Esophagus squamous epithelium (tissue), 5 donors: Measurements from ENCODE around the gene QRICH2. TPM values are rescaled to one million over a fixed set of nuclear protein-coding genes. Genes with fewer than 3 reads are reported as not detected.
"Not testable (repeated sequence)": the region's sequence is repeated elsewhere in the genome, so short reads cannot be mapped to it uniquely, and the experiment has no call there.

Experiments used
- DNase-seq: peaks from one replicate; lab custom pipeline; 2025; lab: John Stamatoyannopoulos, UW
- H3K27ac ChIP-seq, 4 donors: fragments of 200-600 bp; sonication (generic); one replicate each; pipeline ENCODE4 v1.5.1; 2016 to 2019; ENCODE audit warnings: mild to moderate bottlenecking in 1 of 4
- H3K27me3 ChIP-seq, 4 donors: fragments of 200-600 bp; sonication (generic); 1 replicate in 3 of 4; 2 replicates in 1 of 4; pipeline versions ENCODE4 v1.5.1 to v1.6.0; 2017 to 2021; ENCODE audit warnings: antibody characterized with exemption in 1 of 4
- H3K36me3 ChIP-seq, 3 donors: fragments of 200-600 bp; sonication (generic); one replicate each; pipeline ENCODE4 v1.5.1; 2016 to 2019
- H3K4me1 ChIP-seq, 3 donors: fragments of 200-600 bp; sonication (generic); one replicate each; pipeline ENCODE4 v1.5.1; 2017 to 2019
- H3K4me3 ChIP-seq, 4 donors: fragments of 200-600 bp; sonication (generic); 1 replicate in 3 of 4; 2 replicates in 1 of 4; pipeline ENCODE4 v1.5.1; 2016 to 2019; ENCODE audit warnings: mild to moderate bottlenecking in 2 of 4, moderate library complexity in 1 of 4
- H3K9me3 ChIP-seq, 3 donors: fragments of 200-600 bp; sonication (generic); one replicate each; pipeline ENCODE4 v1.5.1; 2016 to 2019
- POLR2A ChIP-seq, 4 donors: fragments of 450-650 bp; IDR thresholded peaks; one replicate each; pipeline ENCODE4 v1.6.1; 2017; ENCODE audit warnings: antibody characterized with exemption in 4 of 4, mild to moderate bottlenecking in 4 of 4, moderate library complexity in 3 of 4
- WGBS, 2 donors: methylation state at CpG; one replicate each; pipeline ENCODE4 v1.1.5; 2018; 5-methylcytosine and 5-hydroxymethylcytosine counted together
- intact Hi-C: fragments of 100-400 bp; cut with DNase I; formaldehyde crosslinking; loops from one replicate; pipeline ENCODE4 v1.15.0; 2022
- total RNA-seq, 4 donors: library from RNA; depleted of rRNA; stranded (reverse); fragments of >200 nt; gene quantifications; one replicate each; pipeline ENCODE4 v1.1.0, GENCODE V29; 2016
- TF ChIP-seq, protein P1 (sequence below), 6 experiments: fragments of 450-650 bp in 4 of 6; fragments of 200-600 bp in 2 of 6; sonication (generic) in 2 of 6; IDR thresholded peaks; one replicate each; pipeline ENCODE4 v1.5.1; 2016 to 2019; ENCODE audit warnings: antibody characterized with exemption in 6 of 6, mild to moderate bottlenecking in 4 of 6, moderate library complexity in 4 of 6
- donor health status: DM: yes; HTN: yes; CAD: no.

Gene QRICH2
- total RNA-seq, 4 donors from 2014 or later: 1.1 to 2.8 (median 1.8) TPM

DNA sequence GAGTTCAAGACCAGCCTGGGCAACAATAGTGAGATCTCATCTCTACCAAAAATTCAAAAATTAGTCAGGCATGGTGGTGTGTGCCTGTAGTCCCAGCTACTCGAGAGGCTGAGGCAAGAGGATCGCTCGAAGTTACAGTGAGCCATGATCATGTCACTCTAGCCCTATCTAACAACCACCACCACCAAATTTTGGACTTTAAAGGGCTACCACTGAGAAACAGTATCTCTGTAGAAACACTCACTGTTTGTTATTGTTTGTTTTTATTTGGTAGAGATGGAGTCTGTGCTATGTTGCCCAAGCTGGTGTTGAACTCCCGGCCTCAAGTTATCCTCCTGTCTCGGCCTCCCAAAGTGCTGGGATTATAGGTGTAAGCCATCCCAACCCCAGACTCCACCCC, 44.2 kb downstream of the QRICH2 start:
- Histone ChIP-seq H3K27me3 (no peaks in the 10 kb centered on the region), H3K27ac (peak overlapping the region; percentile 79 to 86 (median 82)), H3K9me3 (no peaks in the 10 kb centered on the region), H3K4me3 (no peak overlapping the region), H3K36me3 (peaks cover 0 to 3% (median 0%) of the 10 kb centered on the region in 3 donors), H3K4me1 (peaks cover 45 to 83% (median 52%) of the 10 kb centered on the region in 3 donors)
- DNase-seq: no peak
- TF ChIP-seq POLR2A (IDR thresholded peaks at IDR 0.05): no peak
- TF ChIP-seq, protein P1, sequence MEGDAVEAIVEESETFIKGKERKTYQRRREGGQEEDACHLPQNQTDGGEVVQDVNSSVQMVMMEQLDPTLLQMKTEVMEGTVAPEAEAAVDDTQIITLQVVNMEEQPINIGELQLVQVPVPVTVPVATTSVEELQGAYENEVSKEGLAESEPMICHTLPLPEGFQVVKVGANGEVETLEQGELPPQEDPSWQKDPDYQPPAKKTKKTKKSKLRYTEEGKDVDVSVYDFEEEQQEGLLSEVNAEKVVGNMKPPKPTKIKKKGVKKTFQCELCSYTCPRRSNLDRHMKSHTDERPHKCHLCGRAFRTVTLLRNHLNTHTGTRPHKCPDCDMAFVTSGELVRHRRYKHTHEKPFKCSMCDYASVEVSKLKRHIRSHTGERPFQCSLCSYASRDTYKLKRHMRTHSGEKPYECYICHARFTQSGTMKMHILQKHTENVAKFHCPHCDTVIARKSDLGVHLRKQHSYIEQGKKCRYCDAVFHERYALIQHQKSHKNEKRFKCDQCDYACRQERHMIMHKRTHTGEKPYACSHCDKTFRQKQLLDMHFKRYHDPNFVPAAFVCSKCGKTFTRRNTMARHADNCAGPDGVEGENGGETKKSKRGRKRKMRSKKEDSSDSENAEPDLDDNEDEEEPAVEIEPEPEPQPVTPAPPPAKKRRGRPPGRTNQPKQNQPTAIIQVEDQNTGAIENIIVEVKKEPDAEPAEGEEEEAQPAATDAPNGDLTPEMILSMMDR (IDR thresholded peaks at IDR 0.05): no peak
- intact Hi-C loops: no loop called here
- whole genome bisulfite sequencing, 2 donors: 74 to 80% methylated on average over 5 of the region's 5 CpGs

DNA sequence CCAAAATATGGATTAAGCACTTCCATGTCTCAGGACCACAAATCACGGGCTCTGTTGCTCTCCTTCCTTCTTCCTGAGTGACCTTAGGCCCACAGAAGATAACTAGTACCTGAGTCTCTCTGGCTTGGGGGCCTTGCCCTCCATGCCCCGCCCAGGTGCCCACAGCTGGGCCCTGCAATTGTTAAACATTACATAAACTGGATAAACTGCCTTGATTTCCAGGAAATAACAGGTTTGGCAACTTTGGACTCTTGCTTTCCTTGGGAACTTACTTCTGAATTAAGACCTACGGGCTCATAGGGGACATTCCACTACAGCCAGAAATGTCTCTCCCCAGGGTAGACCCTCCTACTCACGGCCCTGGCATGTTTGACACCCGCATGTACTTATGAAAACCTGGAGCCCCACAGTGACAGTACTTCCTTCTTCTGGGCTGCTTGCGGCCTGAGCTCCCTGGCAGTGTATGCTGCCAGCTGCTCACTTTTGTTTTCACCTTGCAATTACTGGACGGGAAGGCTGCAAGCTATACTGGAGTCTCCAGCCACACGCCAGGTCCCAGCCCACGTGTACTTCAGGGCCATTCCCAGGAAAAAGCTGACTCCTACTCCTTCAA, 45.2 kb downstream of the QRICH2 start:
- WGBS, 2 donors: 27 to 33% methylated on average over 8 to 9 of the region's 9 CpGs
- TF ChIP-seq, protein P1 (IDR thresholded peaks at IDR 0.05): no peak
- TF ChIP-seq POLR2A (IDR thresholded peaks at IDR 0.05): peak in 1 of 4 donors; percentile 44
- DNase-seq: no peak
- Histone ChIP-seq H3K36me3 (no peaks in the 10 kb centered on the region), H3K4me1 (peaks cover 34 to 79% (median 44%) of the 10 kb centered on the region in 3 donors), H3K4me3 (peak overlapping the region in 1 of 4 donors; percentile 4), H3K27ac (peak overlapping the region; percentile 79 to 86 (median 82)), H3K9me3 (no peaks in the 10 kb centered on the region), H3K27me3 (no peaks in the 10 kb centered on the region)
- intact Hi-C loops: no loop called here

DNA sequence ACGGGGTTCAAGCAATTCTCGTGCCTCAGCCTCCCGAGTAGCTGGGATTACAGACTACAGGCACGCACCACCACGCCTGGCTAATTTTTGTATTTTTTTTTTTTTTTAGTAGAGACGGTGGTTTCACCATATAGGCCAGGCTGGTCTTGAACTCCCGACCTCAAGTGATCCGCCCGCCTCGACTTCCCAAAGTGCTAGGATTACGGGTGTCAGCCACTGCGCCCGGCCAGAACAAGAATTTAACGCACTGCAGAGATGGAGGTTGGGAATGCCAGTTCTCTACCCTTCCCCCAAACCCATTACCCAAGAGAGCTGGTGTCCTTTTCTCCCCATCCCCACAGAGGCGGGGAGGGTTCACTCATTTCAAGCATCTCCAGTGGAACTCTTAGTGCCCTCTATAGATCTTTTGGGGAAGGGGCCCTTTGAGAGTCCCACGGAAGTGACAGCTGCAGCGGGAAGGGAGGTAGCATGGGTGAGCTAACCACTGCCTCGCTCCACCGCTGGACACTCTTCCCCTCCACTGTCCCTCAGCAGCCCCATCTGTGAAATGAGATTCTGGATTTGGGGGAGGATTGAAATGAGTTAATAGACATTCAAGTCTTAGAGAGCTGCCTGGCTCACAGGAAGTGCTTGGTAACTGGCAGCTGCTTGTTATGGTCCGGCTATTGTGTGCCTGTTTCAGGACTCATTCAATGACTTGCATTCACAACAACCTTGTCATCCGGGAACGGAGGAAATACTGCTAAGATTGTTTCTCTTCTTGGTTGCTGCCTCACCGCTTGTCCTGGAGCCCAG, 46.5 kb downstream of the QRICH2 start:
- Histone ChIP-seq H3K4me1 (peaks cover 22 to 67% (median 33%) of the 10 kb centered on the region in 3 donors), H3K9me3 (no peaks in the 10 kb centered on the region), H3K4me3 (no peak overlapping the region), H3K27me3 (no peaks in the 10 kb centered on the region), H3K36me3 (no peaks in the 10 kb centered on the region), H3K27ac (peak overlapping the region; percentile 67 to 86 (median 82))
- WGBS, 2 donors: 66 to 78% methylated on average over 11 to 15 of the region's 23 CpGs
- TF ChIP-seq, protein P1 (IDR thresholded peaks at IDR 0.05): no peak
- no peak for TF ChIP-seq POLR2A (IDR thresholded peaks at IDR 0.05)
- intact Hi-C loops: no loop called here
- DNase-seq: no peak

DNA sequence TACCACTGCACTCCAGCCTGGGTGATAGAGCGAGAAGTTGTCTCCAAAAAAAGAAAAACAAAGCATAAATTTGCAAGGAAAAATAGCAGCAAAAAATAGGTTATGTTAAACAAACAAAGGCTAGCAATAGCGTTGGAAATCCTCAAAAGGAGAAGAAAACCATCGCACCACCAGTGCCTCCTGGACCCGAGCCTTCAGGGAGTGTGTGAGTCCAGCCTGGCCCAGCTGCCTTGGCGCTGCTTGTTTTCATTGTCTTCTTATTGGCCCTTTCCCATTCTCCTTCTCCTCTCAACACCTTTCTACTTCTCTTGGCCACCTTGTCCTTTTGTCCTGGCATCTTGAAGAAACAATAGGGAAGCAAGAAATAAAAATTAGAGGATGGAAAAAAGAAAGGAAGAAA, 47.4 kb downstream of the QRICH2 start:
- no peak for TF ChIP-seq POLR2A (IDR thresholded peaks at IDR 0.05)
- TF ChIP-seq, protein P1 (IDR thresholded peaks at IDR 0.05): no peak
- H3K36me3 ChIP-seq: no peaks in the 10 kb centered on the region
- intact Hi-C loops: no loop called here
- H3K27me3 ChIP-seq: no peaks in the 10 kb centered on the region
- H3K27ac ChIP-seq: peak overlapping the region in 2 of 4 donors; percentile 70 to 75
- 58 to 89% methylated on average over 4 to 5 of the region's 5 CpGs for WGBS, 2 donors
- H3K4me3 ChIP-seq: peak overlapping the region in 1 of 4 donors; percentile 1
- peaks cover 20 to 63% (median 31%) of the 10 kb centered on the region in 3 donors for H3K4me1 ChIP-seq
- DNase-seq: no peak
- H3K9me3 ChIP-seq: no peaks in the 10 kb centered on the region

DNA sequence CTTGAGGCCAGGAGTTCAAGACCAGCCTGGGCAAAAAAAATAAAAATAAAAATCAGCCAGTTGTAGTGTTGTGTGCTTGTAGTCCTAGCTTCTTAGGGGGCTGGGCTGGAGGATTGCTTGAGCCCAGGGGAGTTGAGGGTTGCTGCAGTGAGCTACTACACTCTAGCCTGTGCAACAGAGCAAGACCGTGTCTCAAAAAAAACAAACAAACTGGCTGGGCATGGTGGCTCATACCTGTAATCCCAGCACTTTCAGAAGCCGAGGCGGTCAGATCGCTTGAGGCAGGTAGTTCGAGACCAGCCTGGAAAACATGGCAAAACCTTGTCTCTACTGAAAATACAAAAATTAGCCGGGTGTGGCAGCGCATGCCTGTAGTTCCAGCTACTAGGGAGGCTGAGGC, 47.9 kb downstream of the QRICH2 start:
- Histone ChIP-seq H3K27me3 (no peaks in the 10 kb centered on the region), H3K27ac (peak overlapping the region; percentile 36 to 75 (median 56)), H3K4me1 (peaks cover 20 to 63% (median 31%) of the 10 kb centered on the region in 3 donors), H3K4me3 (no peak overlapping the region), H3K36me3 (no peaks in the 10 kb centered on the region), H3K9me3 (no peaks in the 10 kb centered on the region)
- DNase-seq: no peak
- TF ChIP-seq POLR2A (IDR thresholded peaks at IDR 0.05): no peak
- TF ChIP-seq, protein P1 (IDR thresholded peaks at IDR 0.05): no peak
- intact Hi-C loops: no loop called here
- WGBS, 2 donors: 83 to 91% methylated on average over 7 of the region's 7 CpGs

DNA sequence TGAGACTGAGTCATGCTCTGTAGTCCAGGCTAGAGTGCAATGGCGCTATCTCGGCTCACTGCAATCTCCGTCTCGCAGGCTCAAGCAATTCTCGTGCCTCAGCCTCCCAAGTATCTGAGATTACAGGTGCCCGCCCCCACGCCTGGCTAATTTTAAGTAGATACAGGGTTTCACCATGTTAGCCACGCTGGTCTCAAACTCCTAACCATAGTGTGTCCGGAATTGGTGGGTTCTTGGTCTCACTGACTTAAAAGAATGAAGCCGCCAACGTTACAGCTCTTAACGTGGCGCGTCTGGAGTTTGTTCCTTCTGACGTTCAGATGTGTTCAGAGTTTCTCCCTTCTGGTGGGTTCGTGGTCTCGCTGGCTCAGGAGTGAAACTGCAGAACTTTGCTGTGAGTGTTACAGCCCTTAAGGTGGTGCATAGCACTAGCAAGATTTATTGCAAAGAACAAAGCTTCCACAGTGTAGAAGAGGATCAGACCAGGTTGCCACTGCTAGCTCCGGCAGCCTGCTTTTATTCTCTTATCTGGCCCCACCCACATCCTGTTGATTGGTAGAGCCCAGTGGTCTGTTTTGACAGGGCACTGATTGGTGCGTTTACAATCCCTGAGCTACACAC, 51.5 kb downstream of the QRICH2 start:
- H3K27ac ChIP-seq, H3K9me3 ChIP-seq, H3K4me3 ChIP-seq, H3K36me3 ChIP-seq, intact Hi-C loops, DNase-seq, H3K27me3 ChIP-seq: not testable (repeated sequence)
- WGBS, 2 donors: 71 to 86% methylated on average over 18 to 19 of the region's 19 CpGs
- peaks cover 7 to 51% (median 25%) of the 10 kb centered on the region in 3 donors for H3K4me1 ChIP-seq
